ENCODE measurements around the gene TNMD.

The TNMD gene

DNA sequence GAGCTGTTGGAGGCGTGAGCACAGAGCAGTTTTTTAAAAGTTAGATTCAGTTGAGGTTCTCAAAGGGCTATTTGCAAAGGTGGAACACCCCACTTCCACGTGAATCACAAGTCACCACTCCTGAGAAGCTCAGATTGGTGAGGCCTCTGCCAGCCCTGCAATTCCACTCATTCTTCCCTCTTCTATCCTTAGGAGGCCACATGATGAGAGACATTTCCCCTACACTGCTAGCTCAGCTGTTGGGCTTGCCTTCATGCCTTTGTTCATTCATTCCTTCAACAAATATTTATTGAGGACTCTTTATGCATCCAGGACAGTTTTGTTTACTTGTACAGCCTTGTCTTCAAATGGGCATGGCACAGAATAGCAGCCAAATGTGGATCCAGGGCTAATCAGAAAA, 63.0 kb downstream of the TNMD start:
- no peaks in the 10 kb centered on the region for H3K27me3 ChIP-seq (ENCODE audit: control insufficient read depth, insufficient read depth, low read length)
- H3K4me3 ChIP-seq (ENCODE audit: low read depth, low read length): no peak overlapping the region
- H3K4me1 ChIP-seq: no peaks in the 10 kb centered on the region
- H3K36me3 ChIP-seq (ENCODE audit: control insufficient read depth, insufficient read depth, low read length): no peaks in the 10 kb centered on the region
- no peaks in the 10 kb centered on the region for H3K79me2 ChIP-seq
- H3K9me3 ChIP-seq (ENCODE audit: control insufficient read depth, low read length): no peaks in the 10 kb centered on the region
- no peak overlapping the region for H2AFZ ChIP-seq
- no peak overlapping the region for H3K27ac ChIP-seq
- H3K4me2 ChIP-seq (ENCODE audit: low read length): no peak overlapping the region
- no peak overlapping the region for H3K9ac ChIP-seq
- TF ChIP-seq, protein P1, sequence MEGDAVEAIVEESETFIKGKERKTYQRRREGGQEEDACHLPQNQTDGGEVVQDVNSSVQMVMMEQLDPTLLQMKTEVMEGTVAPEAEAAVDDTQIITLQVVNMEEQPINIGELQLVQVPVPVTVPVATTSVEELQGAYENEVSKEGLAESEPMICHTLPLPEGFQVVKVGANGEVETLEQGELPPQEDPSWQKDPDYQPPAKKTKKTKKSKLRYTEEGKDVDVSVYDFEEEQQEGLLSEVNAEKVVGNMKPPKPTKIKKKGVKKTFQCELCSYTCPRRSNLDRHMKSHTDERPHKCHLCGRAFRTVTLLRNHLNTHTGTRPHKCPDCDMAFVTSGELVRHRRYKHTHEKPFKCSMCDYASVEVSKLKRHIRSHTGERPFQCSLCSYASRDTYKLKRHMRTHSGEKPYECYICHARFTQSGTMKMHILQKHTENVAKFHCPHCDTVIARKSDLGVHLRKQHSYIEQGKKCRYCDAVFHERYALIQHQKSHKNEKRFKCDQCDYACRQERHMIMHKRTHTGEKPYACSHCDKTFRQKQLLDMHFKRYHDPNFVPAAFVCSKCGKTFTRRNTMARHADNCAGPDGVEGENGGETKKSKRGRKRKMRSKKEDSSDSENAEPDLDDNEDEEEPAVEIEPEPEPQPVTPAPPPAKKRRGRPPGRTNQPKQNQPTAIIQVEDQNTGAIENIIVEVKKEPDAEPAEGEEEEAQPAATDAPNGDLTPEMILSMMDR (IDR thresholded peaks at IDR 0.05): no peak

DNA sequence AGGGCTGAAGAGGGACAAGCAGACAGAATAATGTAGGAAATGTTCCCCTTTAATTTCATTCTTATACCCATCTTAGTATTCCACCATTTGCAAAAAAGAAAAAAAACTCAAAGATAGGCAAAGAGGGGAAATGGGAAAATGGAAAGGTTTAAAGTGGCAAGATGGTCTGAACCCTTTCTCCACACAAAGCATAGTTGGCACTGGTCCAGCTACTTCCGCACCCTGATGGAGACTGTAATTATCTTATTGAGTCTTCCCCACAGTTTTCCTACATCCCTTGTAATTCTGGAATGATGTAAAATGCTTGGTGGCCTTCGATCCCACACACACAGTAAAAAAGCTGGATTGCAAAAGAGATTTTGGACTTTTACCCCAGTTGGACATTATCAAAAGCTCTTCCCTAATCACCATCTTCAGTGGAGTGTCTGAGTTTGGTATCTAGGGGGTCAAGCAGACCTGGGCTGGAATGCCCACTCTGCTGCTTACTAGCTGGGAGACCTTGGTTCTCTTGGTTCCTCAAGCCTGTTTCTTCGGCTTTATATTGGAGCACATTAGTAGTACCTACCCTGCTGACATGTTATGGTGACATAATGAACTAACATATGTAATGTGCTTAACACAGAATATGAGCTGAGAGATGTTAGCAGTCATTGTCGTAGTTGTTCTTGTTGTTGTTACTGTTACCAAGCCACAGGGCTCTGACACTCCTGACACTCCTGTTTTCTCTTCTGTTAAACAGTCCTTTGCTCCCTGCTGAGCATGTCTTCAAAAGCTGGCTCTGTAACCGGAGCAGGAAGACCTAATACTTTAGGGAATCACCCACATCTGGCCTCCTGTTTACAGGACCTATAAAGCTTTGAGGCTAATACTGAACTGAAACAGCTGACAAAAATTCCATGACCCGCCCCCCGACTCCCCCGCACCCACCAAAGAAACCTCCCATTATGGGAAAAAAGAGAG, 64.0 kb downstream of the TNMD start:
- Histone ChIP-seq H3K9ac (no peak overlapping the region), H3K27ac (no peak overlapping the region), H2AFZ (no peak overlapping the region), H3K36me3 (ENCODE audit: control insufficient read depth, insufficient read depth, low read length) (no peaks in the 10 kb centered on the region), H3K79me2 (no peaks in the 10 kb centered on the region), H3K9me3 (ENCODE audit: control insufficient read depth, low read length) (no peaks in the 10 kb centered on the region), H3K4me3 (ENCODE audit: low read depth, low read length) (no peak overlapping the region), H3K27me3 (ENCODE audit: control insufficient read depth, insufficient read depth, low read length) (no peaks in the 10 kb centered on the region), H3K4me2 (ENCODE audit: low read length) (no peak overlapping the region), H3K4me1 (no peaks in the 10 kb centered on the region)
- TF ChIP-seq, protein P1 (IDR thresholded peaks at IDR 0.05): no peak

Data from parathyroid adenoma (tissue), 2 donors.